Cardiac muscle cell (in vitro differentiated cells and primary cell): ENCODE measurements around the gene DLG1. TPM values are rescaled to one million over a fixed set of nuclear protein-coding genes. Genes with fewer than 3 reads are reported as not detected.

ENCODE experiments used
- DNase-seq, 2 donors: peaks; one replicate each; pipeline versions ENCODE4 v3.0.0 to v3.0.0-alpha.2; 2010 to 2017; ENCODE audit warnings: low read depth in 1 of 2, low spot score in 1 of 2
- H3K27ac ChIP-seq: fragments of 200-600 bp; sonication (generic); 2 replicates; pipeline ENCODE4 v1.5.1; 2016
- H3K27me3 ChIP-seq: fragments of 200-600 bp; sonication (generic); 2 replicates; pipeline ENCODE4 v1.6.0; 2016; ENCODE audit warnings: control low read depth
- H3K36me3 ChIP-seq: fragments of 200-600 bp; sonication (generic); 2 replicates; pipeline ENCODE4 v1.5.1; 2016; ENCODE audit warnings: control low read depth
- H3K4me1 ChIP-seq: fragments of 200-600 bp; sonication (generic); 2 replicates; pipeline ENCODE4 v1.8.1; 2017; ENCODE audit warnings: low read depth, mild to moderate bottlenecking, mixed run types
- H3K4me3 ChIP-seq: fragments of 200-600 bp; sonication (generic); 2 replicates; pipeline ENCODE4 v1.5.1; 2016; ENCODE audit warnings: mild to moderate bottlenecking
- H3K9me3 ChIP-seq: fragments of 200-600 bp; sonication (generic); 2 replicates; pipeline ENCODE4 v1.5.1; 2017; ENCODE audit warnings: low read depth, mild to moderate bottlenecking, control low read depth
- CTCF ChIP-seq: IDR thresholded peaks from 2 replicates; pipeline ENCODE4 v1.5.1; 2012; ENCODE audit warnings: low read depth, mild to moderate bottlenecking, low read length
- polyA plus RNA-seq: library from polyadenylated mRNA; unstranded; fragments of >200 nt; fragmentation: Nextera tagmentation; extraction: Ambion mirVana; gene quantifications from 2 replicates; pipeline ENCODE4 v1.2.1, GENCODE V29; 2016
- total RNA-seq: library from RNA; depleted of rRNA; stranded (reverse); fragments of >200 nt; gene quantifications from 2 replicates; pipeline ENCODE4 v1.2.3, GENCODE V29; 2016

The DLG1 gene
- total and polyA plus RNA-seq, 2 experiments from 2014 or later: 42.8 to 61.4 TPM

GRCh38 chr3:197317250-197317963, 19.0 kb upstream of the DLG1 start:
- Histone ChIP-seq H3K27ac (no peak overlapping the region), H3K4me3 (no peak overlapping the region), H3K4me1 (no peaks in the 10 kb centered on the region), H3K36me3 (no peaks in the 10 kb centered on the region), H3K9me3 (no peaks in the 10 kb centered on the region), H3K27me3 (no peaks in the 10 kb centered on the region)
- TF ChIP-seq CTCF: no peak
- peak in 1 of 2 donors; percentile 93 for DNase-seq

GRCh38 chr3:197312431-197312830, 14.0 kb upstream of the DLG1 start:
- no peak for DNase-seq
- Histone ChIP-seq H3K36me3 (no peaks in the 10 kb centered on the region), H3K27ac (no peak overlapping the region), H3K4me3 (no peak overlapping the region), H3K4me1 (peaks cover 5% of the 10 kb centered on the region), H3K27me3 (no peaks in the 10 kb centered on the region), H3K9me3 (no peaks in the 10 kb centered on the region)
- TF ChIP-seq CTCF: no peak

- Histone ChIP-seq H3K27me3 (no peaks in the 10 kb centered on the region), H3K36me3 (no peaks in the 10 kb centered on the region), H3K27ac (no peak overlapping the region), H3K4me1 (peaks cover 5% of the 10 kb centered on the region), H3K9me3 (no peaks in the 10 kb centered on the region), H3K4me3 (no peak overlapping the region)
- DNase-seq: no peak
- TF ChIP-seq CTCF: no peak
Measured at GRCh38 chr3:197311591-197311990, 13.2 kb upstream of the DLG1 start.

DNA sequence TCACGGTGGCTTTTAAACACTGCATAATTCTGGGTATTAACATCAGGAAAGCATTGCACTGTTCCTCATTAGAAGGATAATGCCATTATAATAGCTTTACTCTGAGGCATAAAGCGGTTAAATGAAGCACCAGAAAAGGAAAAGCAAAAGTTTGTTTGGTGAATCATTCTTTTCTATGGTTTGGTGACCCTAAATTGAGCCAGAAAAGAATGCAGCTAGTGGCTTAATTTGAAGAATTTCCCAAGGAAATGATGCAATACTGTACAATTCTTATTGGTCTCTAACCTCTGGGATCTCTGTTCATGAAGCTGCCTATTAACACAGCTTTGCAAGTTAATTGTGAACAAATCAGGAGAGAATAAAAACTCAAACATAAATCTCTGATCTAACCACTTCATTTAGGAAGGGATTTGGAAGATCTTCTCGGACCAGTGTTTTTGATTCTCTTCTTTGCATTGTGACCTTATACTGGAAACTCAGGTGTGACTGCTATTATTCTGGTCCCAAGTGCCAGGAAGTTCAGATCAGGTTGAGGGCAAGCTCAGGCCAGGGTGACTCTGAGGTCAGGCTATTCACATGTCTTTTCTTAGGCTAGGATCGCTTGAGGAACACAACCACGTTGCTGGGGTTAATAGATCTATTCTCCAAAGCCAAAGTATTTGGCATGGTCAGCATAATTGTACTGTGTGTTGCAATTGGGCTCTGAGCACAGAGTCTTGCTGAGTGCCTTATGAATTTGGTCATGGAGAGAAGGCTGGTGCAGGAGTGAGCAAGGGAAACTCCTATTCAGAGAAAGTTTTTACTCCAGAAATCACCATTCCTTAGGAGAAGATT, 11.3 kb upstream of the DLG1 start:
- H3K36me3 ChIP-seq: no peaks in the 10 kb centered on the region
- no peak overlapping the region for H3K4me3 ChIP-seq
- peak in 1 of 2 donors; percentile 93 for DNase-seq
- H3K4me1 ChIP-seq: peaks cover 5% of the 10 kb centered on the region
- no peak for TF ChIP-seq CTCF
- no peak overlapping the region for H3K27ac ChIP-seq
- H3K9me3 ChIP-seq: no peaks in the 10 kb centered on the region
- no peaks in the 10 kb centered on the region for H3K27me3 ChIP-seq

- Histone ChIP-seq H3K4me1 (peaks cover 5% of the 10 kb centered on the region), H3K27ac (no peak overlapping the region), H3K4me3 (no peak overlapping the region), H3K36me3 (no peaks in the 10 kb centered on the region), H3K27me3 (no peaks in the 10 kb centered on the region), H3K9me3 (no peaks in the 10 kb centered on the region)
- no peak for TF ChIP-seq CTCF
- peak in 1 of 2 donors; percentile 63 for DNase-seq
Measured at GRCh38 chr3:197308591-197308990, 10.2 kb upstream of the DLG1 start.
